H54 (cell line): ENCODE data around the gene BRME1.

Experiments used
- DNase-seq: peaks from one replicate; pipeline ENCODE4 v3.0.0; 2011; ENCODE audit warnings: low spot score, mixed read lengths; ENCODE audit not compliant: insufficient read length
- FAIRE-seq: peaks from 3 replicates; lab custom pipeline; 2011; peaks lifted over from hg19 to GRCh38; lab: Jason Lieb, UNC
- POLR2A ChIP-seq: IDR thresholded peaks from 2 replicates; pipeline ENCODE4 v1.6.1; 2011; ENCODE audit warnings: low read depth, mild to moderate bottlenecking, low read length

BRME1 gene

GRCh38 chr19:13918726-13919411 is 13.0 kb upstream of the BRME1 start:
- no peak for DNase-seq
- FAIRE-seq, result no peak
- no peak for TF ChIP-seq POLR2A

GRCh38 chr19:13917888-13918406 is 12.0 kb upstream of the BRME1 start:
- DNase-seq (no peak), FAIRE-seq (no peak)
- TF ChIP-seq POLR2A, result no peak

DNA sequence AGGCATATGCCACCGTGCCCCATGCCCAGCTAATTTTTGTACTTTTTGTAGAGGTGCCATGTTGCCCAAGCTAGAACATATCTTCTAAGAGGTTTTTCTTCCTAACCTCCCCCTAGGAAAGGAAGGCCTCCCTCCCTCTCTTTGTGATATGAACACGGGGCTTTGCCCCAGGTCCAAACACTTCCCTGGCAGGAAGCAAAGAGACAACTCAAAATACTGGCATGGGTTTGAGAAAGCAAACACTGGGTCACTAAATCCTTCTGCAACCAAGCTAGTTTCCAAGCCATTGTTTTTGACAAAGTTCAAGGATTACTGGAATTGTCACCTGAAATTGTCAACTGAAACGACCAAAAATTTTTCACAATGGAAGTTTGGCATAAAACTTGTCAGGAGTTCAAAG is 8.9 kb upstream of the BRME1 start:
- DNase-seq (no peak), FAIRE-seq (no peak)
- TF ChIP-seq POLR2A, result no peak

DNA sequence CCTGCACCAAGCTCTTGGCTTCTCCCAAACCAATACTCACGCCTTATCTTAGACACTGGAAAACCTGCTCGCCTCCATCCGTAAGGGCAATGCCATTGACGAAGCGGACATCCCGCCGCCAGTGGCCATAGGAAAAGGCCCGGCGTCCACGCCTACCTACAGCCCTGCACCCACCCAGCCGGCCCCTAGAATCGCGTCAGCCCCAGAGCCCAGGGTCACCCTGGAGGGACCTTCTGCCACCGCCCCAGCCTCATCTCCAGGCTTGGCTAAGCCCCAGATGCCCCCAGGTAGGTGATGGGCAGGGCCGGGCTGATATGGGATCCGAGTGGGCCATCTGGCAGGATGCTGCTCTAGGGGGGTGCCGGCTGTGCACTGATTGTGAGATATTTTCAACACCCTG is 7.4 kb upstream of the BRME1 start:
- FAIRE-seq (no peak), DNase-seq (no peak)
- no peak for TF ChIP-seq POLR2A

- no peak for TF ChIP-seq POLR2A
- FAIRE-seq, result no peak
Measured at GRCh38 chr19:13909430-13909829, 3.5 kb upstream of the BRME1 start.

GRCh38 chr19:13908674-13909073 is 2.8 kb upstream of the BRME1 start:
- DNase-seq, result no peak
- no peak for TF ChIP-seq POLR2A
- FAIRE-seq, result no peak

More at GRCh38 chr19:13909430-13909829, 3.5 kb upstream of the BRME1 start:
- DNase-seq, result no peak

DNA sequence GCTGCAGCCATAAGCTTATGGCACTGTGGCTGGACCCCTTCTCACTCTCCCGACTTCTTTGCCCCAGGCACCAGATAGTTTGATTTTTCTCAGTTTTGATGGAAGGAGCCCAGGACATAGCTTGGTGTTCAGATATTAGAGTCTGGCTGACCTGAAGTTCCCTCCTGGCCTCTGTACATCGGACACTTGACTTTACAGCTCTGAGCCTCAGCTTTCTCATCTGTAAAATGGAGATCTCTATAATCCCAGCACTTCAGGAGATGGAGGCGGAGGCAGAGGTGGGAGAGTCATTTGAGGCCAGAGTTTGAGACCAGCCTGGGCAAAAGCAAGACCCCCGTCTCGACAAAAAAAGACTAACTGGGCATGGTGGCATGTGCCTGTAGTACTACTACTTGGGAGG is 993 bp upstream of the BRME1 start:
- TF ChIP-seq POLR2A, result no peak
- no peak for FAIRE-seq
- DNase-seq, result no peak

DNA sequence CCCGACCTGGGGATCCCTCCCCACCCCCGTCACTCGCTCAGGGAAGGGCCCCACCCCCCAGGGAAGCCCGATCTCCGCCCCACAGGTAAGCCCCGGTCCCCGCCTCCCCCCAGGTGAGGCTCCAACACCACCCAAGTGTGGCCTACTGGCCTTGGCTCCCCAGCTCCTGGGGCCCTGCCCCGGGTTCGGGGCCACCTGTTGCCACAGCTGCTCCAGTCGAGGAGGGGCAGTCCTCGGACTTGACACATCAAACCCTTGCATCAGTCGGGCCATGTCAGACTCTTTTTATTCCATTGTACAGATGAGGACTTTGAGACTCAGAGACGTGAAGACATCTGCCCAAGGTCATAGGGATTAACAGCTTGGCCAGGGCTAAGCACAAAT is 596 bp upstream of the BRME1 start:
- FAIRE-seq (no peak), DNase-seq (no peak)
- no peak for TF ChIP-seq POLR2A

DNA sequence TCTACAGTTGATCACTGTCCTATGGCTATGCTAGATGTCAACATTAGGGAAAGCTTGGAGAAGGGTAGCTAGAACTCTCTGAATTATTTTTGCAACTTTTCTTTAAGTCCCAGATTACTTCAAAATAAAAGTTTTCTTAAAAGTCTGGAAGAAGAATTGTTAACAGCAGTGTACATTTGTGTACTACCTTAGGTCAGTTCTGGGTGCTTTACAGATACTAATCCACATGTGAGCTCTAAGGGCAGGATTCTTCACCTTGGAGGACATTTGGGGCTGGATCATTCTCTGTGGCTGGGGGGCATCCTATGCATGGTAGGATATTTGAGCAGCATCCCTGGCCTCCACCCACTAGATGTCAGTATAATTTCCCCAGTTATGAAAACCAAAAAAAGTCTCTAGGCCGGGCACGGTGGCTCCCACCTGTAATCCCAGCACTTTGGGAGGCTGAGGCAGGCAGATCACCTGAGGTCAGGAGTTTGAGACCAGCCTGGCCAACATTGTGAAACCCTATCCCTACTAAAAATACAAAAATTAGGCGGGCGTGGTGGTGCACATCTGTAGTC is 2.8 kb downstream of the BRME1 start:
- TF ChIP-seq POLR2A, result no peak
- FAIRE-seq, result no peak
- no peak for DNase-seq

DNA sequence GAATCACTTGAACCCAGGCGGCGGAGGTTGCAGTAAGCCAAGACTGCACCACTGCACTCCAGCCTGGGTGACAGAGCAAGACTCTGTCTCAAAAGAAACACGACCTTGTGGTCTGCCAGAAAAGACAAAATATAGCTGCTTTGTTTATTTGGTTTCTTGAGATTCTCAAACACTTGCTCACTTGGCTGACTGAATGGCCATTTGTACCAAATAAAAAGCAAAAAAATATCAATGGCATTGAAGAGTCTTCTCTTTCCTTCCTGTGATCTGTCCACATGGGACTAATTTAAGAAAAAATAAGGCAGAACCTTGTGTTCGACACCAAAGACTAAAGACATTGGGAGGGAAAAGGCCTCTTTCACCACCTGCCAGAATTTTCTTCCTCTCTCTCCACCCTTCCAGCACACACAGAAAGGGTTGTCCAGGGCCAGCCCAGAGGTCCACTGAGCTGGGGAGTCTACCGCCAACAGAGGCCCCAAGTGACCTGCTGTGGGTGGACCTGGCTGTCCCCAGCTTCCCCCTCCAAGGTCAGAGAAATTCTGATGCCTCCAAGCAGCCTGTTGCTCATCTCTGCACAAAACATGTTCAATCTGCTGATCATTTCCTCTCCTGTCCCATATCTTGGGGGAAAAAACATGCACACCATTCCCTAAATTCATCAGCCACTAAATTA is 5.9 kb downstream of the BRME1 start:
- no peak for FAIRE-seq
- no peak for TF ChIP-seq POLR2A

GRCh38 chr19:13899393-13899792 is 6.5 kb downstream of the BRME1 start:
- no peak for DNase-seq
- no peak for FAIRE-seq
- TF ChIP-seq POLR2A, result no peak

More for the DNA sequence above, 5.9 kb downstream of the BRME1 start:
- no peak for DNase-seq

GRCh38 chr19:13896227-13896626 is 9.7 kb downstream of the BRME1 start:
- no peak for TF ChIP-seq POLR2A
- DNase-seq (no peak), FAIRE-seq (no peak)

- no peak for TF ChIP-seq POLR2A
- DNase-seq, result no peak
- no peak for FAIRE-seq
Measured at GRCh38 chr19:13894552-13894951, 11.4 kb downstream of the BRME1 start.

GRCh38 chr19:13892870-13893269 is 13.0 kb downstream of the BRME1 start:
- DNase-seq (no peak), FAIRE-seq (no peak)

GRCh38 chr19:13890136-13890535 is 15.8 kb downstream of the BRME1 start:
- no peak for TF ChIP-seq POLR2A
- no peak for FAIRE-seq
- DNase-seq, result no peak

More at GRCh38 chr19:13892870-13893269, 13.0 kb downstream of the BRME1 start:
- no peak for TF ChIP-seq POLR2A
